SIG-M5 treated with dmso at 0.1 percent for 504 hours (cell line): ENCODE measurements around the gene NOL9.
"Not testable (repeated sequence)": the region's sequence is repeated elsewhere in the genome, so short reads cannot be mapped to it uniquely, and the experiment has no call there.

Source experiments
- DNase-seq: peaks from one replicate; lab custom pipeline; 2025; ENCODE audit not compliant: unreplicated experiment; lab: John Stamatoyannopoulos, UW

The NOL9 gene

GRCh38 chr1:6574025-6574620 lies 19.8 kb upstream of the NOL9 start:
- DNase-seq: no peak

- DNase-seq: no peak
Measured at GRCh38 chr1:6572653-6573383, 18.5 kb upstream of the NOL9 start.

- no peak for DNase-seq
Measured at GRCh38 chr1:6570987-6571386, 16.7 kb upstream of the NOL9 start.

- no peak for DNase-seq
Measured at GRCh38 chr1:6570100-6570499, 15.8 kb upstream of the NOL9 start.

GRCh38 chr1:6569033-6569432 lies 14.7 kb upstream of the NOL9 start:
- DNase-seq: no peak

GRCh38 chr1:6560267-6560666 lies 6.0 kb upstream of the NOL9 start:
- DNase-seq: no peak

GRCh38 chr1:6559161-6559560 lies 4.8 kb upstream of the NOL9 start:
- DNase-seq: not testable (repeated sequence)

- DNase-seq: no peak
Measured at GRCh38 chr1:6557597-6557996, 3.3 kb upstream of the NOL9 start.

GRCh38 chr1:6554907-6555778 lies 830 bp upstream of the NOL9 start, which contains the start of gene TAS1R1:
TSS of gene TAS1R1 (plus strand) at chr1:6555307. CDS start at chr1:6555374, 67 bp downstream.
- no peak for DNase-seq

GRCh38 chr1:6547301-6547700 lies 7.0 kb downstream of the NOL9 start:
- no peak for DNase-seq

- DNase-seq: no peak
Measured at GRCh38 chr1:6546326-6546725, 8.0 kb downstream of the NOL9 start.

- no peak for DNase-seq
Measured at GRCh38 chr1:6545276-6546112, 8.8 kb downstream of the NOL9 start.

- DNase-seq: no peak
Measured at GRCh38 chr1:6544831-6545230, 9.5 kb downstream of the NOL9 start.

GRCh38 chr1:6538956-6539355 lies 15.4 kb downstream of the NOL9 start:
- DNase-seq: no peak

- DNase-seq: no peak
Measured at GRCh38 chr1:6536291-6536690, 18.0 kb downstream of the NOL9 start.

- DNase-seq: no peak
Measured at GRCh38 chr1:6535214-6535613, 19.1 kb downstream of the NOL9 start.

GRCh38 chr1:6534248-6534822 lies 20.0 kb downstream of the NOL9 start:
- DNase-seq: no peak

- no peak for DNase-seq
Measured at GRCh38 chr1:6531996-6532395, 22.3 kb downstream of the NOL9 start.

GRCh38 chr1:6530504-6531160 lies 23.7 kb downstream of the NOL9 start:
- DNase-seq: no peak

- no peak for DNase-seq
Measured at GRCh38 chr1:6528492-6528891, 25.8 kb downstream of the NOL9 start.
